Sigmoid colon (tissue), 7 donors: ENCODE measurements around the gene FATE1. TPM values are rescaled to one million over a fixed set of nuclear protein-coding genes. Genes with fewer than 3 reads are reported as not detected.
A peak's percentile ranks its signal among the peaks of the same experiment; 100 is the strongest.

Experiments
- DNase-seq: peaks from one replicate; pipeline ENCODE4 v3.0.0-alpha.2; 2019
- H3K27ac ChIP-seq, 4 donors: fragments of 200-600 bp; sonication (generic); one replicate each; pipeline ENCODE4 v1.5.1; 2016 to 2019; ENCODE audit warnings: mild to moderate bottlenecking in 1 of 4
- H3K27me3 ChIP-seq, 3 donors: fragments of 200-600 bp; sonication (generic); one replicate each; pipeline ENCODE4 v1.5.1; 2019; ENCODE audit warnings: mild to moderate bottlenecking in 1 of 3
- H3K36me3 ChIP-seq, 4 donors: fragments of 200-600 bp; sonication (generic); one replicate each; pipeline ENCODE4 v1.5.1; 2016 to 2019
- H3K4me1 ChIP-seq, 4 donors: fragments of 200-600 bp; sonication (generic); one replicate each; pipeline ENCODE4 v1.5.1; 2017 to 2019
- H3K4me3 ChIP-seq, 4 donors: fragments of 200-600 bp; sonication (generic); one replicate each; pipeline ENCODE4 v1.5.1; 2017 to 2019; ENCODE audit warnings: mild to moderate bottlenecking in 2 of 4, moderate library complexity in 1 of 4
- H3K9me3 ChIP-seq, 4 donors: fragments of 200-600 bp in 3 of 4; sonication (generic) in 3 of 4; one replicate each; pipeline versions ENCODE4 v1.5.1 to v1.6.1; 2013 to 2019
- EP300 ChIP-seq, 4 donors: sonication (generic); formaldehyde crosslinking; IDR thresholded peaks; one replicate each; pipeline ENCODE4 v1.6.1; 2017; ENCODE audit warnings: antibody characterized with exemption in 4 of 4
- POLR2A ChIP-seq, 2 donors: fragments of 450-650 bp; IDR thresholded peaks; one replicate each; pipeline ENCODE4 v1.6.1; 2016; ENCODE audit warnings: antibody characterized with exemption in 2 of 2, mild to moderate bottlenecking in 2 of 2, moderate library complexity in 2 of 2
- POLR2AphosphoS5 ChIP-seq, 4 donors: sonication (generic); formaldehyde crosslinking; IDR thresholded peaks; one replicate each; pipeline ENCODE4 v1.6.1; 2017; ENCODE audit warnings: antibody characterized with exemption in 4 of 4
- WGBS, 2 donors: extraction: QIAGEN DNeasy Blood & Tissue Kit; methylation state at CpG; one replicate each; pipeline ENCODE4 v1.1.7; 2013; 5-methylcytosine and 5-hydroxymethylcytosine counted together
- intact Hi-C: fragments of 100-400 bp; cut with DNase I; formaldehyde crosslinking; loops from one replicate; pipeline ENCODE4 v1.15.1; 2023
- polyA plus RNA-seq, 3 donors: library from polyadenylated mRNA; stranded (reverse); fragments of 200-250 nt; gene quantifications; one replicate each; pipeline ENCODE4 v1.2.3, GENCODE V29; 2013
- total RNA-seq, 4 donors: library from RNA; depleted of rRNA; stranded (reverse); fragments of >200 nt; gene quantifications; one replicate each; pipeline ENCODE4 v1.1.0, GENCODE V29; 2016
- TF ChIP-seq, protein P1 (sequence below), 4 experiments: fragments of 450-650 bp in 3 of 4; fragments of 200-600 bp in 1 of 4; IDR thresholded peaks; one replicate each; pipeline ENCODE4 v1.5.1; 2016 to 2019; ENCODE audit warnings: antibody characterized with exemption in 4 of 4, mild to moderate bottlenecking in 3 of 4, moderate library complexity in 2 of 4
- donor health status: healthy with polysubstance abuse.
- donor health status: Bipolar disorder and iron deficiency.
- donor health status: healthy.

The FATE1 gene
- total and polyA plus RNA-seq, 7 donors, result 0.06 TPM; not detected in 6

DNA sequence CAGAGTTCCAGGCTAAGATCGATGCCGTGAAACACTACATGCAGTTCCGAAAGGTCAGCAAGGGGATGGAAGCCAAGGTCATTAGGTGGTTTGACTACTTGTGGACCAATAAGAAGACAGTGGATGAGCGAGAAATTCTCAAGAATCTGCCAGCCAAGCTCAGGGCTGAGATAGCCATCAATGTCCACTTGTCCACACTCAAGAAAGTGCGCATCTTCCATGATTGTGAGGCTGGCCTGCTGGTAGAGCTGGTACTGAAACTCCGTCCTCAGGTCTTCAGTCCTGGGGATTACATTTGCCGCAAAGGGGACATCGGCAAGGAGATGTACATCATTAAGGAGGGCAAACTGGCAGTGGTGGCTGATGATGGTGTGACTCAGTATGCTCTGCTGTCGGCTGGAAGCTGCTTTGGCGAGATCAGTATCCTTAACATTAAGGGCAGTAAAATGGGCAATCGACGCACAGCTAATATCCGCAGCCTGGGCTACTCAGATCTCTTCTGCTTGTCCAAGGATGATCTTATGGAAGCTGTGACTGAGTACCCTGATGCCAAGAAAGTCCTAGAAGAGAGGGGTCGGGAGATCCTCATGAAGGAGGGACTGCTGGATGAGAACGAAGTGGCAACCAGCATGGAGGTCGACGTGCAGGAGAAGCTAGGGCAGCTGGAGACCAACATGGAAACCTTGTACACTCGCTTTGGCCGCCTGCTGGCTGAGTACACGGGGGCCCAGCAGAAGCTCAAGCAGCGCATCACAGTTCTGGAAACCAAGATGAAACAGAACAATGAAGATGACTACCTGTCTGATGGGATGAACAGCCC lies 28.0 kb downstream of the FATE1 start:
- Histone ChIP-seq H3K4me3 (no peak overlapping the region), H3K27me3 (no peaks in the 10 kb centered on the region), H3K4me1 (no peaks in the 10 kb centered on the region), H3K36me3 (no peaks in the 10 kb centered on the region), H3K9me3 (no peaks in the 10 kb centered on the region), H3K27ac (no peak overlapping the region)
- intact Hi-C loops, result no loop called here
- TF ChIP-seq EP300 (IDR thresholded peaks at IDR 0.05), result no peak
- TF ChIP-seq, protein P1, sequence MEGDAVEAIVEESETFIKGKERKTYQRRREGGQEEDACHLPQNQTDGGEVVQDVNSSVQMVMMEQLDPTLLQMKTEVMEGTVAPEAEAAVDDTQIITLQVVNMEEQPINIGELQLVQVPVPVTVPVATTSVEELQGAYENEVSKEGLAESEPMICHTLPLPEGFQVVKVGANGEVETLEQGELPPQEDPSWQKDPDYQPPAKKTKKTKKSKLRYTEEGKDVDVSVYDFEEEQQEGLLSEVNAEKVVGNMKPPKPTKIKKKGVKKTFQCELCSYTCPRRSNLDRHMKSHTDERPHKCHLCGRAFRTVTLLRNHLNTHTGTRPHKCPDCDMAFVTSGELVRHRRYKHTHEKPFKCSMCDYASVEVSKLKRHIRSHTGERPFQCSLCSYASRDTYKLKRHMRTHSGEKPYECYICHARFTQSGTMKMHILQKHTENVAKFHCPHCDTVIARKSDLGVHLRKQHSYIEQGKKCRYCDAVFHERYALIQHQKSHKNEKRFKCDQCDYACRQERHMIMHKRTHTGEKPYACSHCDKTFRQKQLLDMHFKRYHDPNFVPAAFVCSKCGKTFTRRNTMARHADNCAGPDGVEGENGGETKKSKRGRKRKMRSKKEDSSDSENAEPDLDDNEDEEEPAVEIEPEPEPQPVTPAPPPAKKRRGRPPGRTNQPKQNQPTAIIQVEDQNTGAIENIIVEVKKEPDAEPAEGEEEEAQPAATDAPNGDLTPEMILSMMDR (IDR thresholded peaks at IDR 0.05), result no peak
- no peak for TF ChIP-seq POLR2A (IDR thresholded peaks at IDR 0.05)
- no peak for TF ChIP-seq POLR2AphosphoS5 (IDR thresholded peaks at IDR 0.05)
- 92 to 94% methylated on average over 21 of the region's 21 CpGs for WGBS, 2 donors
- peak; percentile 30 for DNase-seq

DNA sequence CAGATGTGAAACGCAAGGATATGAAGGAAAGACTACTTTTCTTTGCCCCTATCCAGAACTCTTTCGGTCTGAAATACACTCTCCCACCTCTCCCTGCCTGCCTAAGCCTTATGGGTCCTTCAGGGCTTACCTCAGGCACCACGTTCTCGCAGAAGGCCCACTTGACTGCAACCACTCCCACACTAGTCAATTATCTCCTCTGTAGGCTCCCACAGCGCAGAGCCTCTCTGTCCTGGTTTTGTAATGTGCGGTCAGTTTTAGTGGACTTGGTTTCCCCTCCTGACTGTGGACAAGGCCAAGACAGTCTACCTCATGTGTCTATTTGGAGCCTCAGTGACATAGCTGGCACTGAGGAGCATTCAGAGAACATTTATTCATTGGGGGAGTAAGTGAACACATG lies 29.8 kb downstream of the FATE1 start:
- Histone ChIP-seq H3K27me3 (peaks cover 0 to 3% (median 0%) of the 10 kb centered on the region in 3 donors), H3K4me3 (no peak overlapping the region), H3K36me3 (no peaks in the 10 kb centered on the region), H3K9me3 (no peaks in the 10 kb centered on the region), H3K4me1 (no peaks in the 10 kb centered on the region), H3K27ac (no peak overlapping the region)
- intact Hi-C loops, result no loop called here
- TF ChIP-seq EP300 (IDR thresholded peaks at IDR 0.05) (no peak), POLR2A (IDR thresholded peaks at IDR 0.05) (no peak), POLR2AphosphoS5 (IDR thresholded peaks at IDR 0.05) (no peak)
- TF ChIP-seq, protein P1 (IDR thresholded peaks at IDR 0.05), result no peak
- DNase-seq, result no peak
- 82 to 92% methylated on average over 6 of the region's 6 CpGs for WGBS, 2 donors

DNA sequence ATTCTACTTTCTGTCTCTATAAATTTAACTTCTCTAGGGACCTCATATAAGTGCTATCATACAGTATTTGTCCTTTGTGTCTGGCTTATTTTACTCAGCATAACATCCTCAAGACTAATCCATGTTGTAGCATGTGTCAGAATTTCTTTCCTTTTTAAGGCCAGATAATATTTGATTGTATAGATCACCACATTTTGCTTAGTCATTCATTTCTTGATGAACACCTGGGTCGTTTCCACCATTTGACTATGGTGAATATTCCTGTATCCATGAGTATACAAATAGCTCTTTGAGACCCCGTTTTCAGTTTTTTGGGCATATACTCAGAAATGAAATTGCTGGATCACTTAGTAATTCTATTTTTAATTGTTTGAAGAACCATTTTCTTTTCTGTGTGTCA lies 30.7 kb downstream of the FATE1 start:
- Histone ChIP-seq H3K27me3 (peaks cover 0 to 3% (median 0%) of the 10 kb centered on the region in 3 donors), H3K36me3 (no peaks in the 10 kb centered on the region), H3K9me3 (no peaks in the 10 kb centered on the region), H3K4me1 (no peaks in the 10 kb centered on the region), H3K27ac (no peak overlapping the region), H3K4me3 (no peak overlapping the region)
- TF ChIP-seq POLR2AphosphoS5 (IDR thresholded peaks at IDR 0.05) (no peak), EP300 (IDR thresholded peaks at IDR 0.05) (no peak), POLR2A (IDR thresholded peaks at IDR 0.05) (no peak)
- TF ChIP-seq, protein P1 (IDR thresholded peaks at IDR 0.05), result no peak
- DNase-seq, result no peak
- 48 to 67% methylated on average over 2 of the region's 2 CpGs for WGBS, 2 donors
- intact Hi-C loops, result no loop called here

DNA sequence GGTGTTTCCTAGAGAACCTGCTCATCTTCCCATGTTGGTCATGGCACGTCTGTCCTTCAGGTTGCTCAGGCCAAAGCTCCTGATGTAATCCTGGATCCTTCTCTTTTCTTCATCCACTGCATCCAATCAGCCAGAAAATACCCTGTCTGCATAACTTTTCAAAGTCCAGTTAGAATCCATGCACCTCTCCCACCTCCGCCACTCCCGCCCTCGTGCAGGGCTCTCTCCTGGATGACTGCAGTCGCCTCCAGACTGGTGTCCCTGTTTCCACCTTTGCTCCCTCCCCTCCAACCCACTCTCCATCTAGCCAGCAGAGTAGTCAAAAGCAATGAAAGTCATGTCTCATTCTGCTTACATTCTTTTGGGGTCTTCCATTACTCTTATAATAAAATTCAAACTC lies 34.7 kb downstream of the FATE1 start:
- no peak for TF ChIP-seq POLR2A (IDR thresholded peaks at IDR 0.05)
- Histone ChIP-seq H3K9me3 (no peaks in the 10 kb centered on the region), H3K4me3 (no peak overlapping the region), H3K27me3 (peaks cover 0 to 3% (median 0%) of the 10 kb centered on the region in 3 donors), H3K36me3 (no peaks in the 10 kb centered on the region), H3K4me1 (no peaks in the 10 kb centered on the region), H3K27ac (no peak overlapping the region)
- no peak for DNase-seq
- intact Hi-C loops, result no loop called here
- WGBS, 2 donors, result 86 to 93% methylated on average over 5 of the region's 5 CpGs

DNA sequence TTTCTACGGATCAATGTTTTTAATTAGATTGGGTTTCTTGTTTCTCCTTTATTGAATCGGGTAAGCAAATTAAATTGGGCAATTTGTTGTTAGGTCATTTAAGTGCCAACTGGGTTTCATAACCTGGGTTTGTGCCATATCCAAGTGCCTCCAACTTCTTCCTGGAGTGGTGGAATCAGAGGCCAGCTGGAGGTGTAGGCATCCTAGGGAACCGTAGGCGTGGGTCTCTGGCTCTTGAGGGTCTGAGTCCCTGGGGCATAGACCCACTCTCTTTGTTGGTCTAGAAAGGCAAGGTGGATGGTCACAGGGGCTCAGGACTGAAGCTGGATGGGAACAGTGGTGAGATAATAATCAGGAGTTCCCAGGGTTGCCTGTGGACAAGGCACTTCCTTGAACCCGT lies 37.0 kb downstream of the FATE1 start:
- Histone ChIP-seq H3K9me3 (no peaks in the 10 kb centered on the region), H3K4me1 (no peaks in the 10 kb centered on the region), H3K27me3 (peaks cover 0 to 3% (median 0%) of the 10 kb centered on the region in 3 donors), H3K36me3 (no peaks in the 10 kb centered on the region), H3K4me3 (no peak overlapping the region), H3K27ac (no peak overlapping the region)
- DNase-seq, result no peak
- TF ChIP-seq EP300 (IDR thresholded peaks at IDR 0.05) (no peak), POLR2AphosphoS5 (IDR thresholded peaks at IDR 0.05) (no peak), POLR2A (IDR thresholded peaks at IDR 0.05) (no peak)
- intact Hi-C loops, result no loop called here
- 49 to 71% methylated on average over 5 of the region's 5 CpGs for WGBS, 2 donors
